H9 (cell line): ENCODE results near the gene XPC. TPM values are rescaled to one million over a fixed set of nuclear protein-coding genes. Genes with fewer than 3 reads are reported as not detected.

Source experiments
- DNase-seq: peaks from one replicate; pipeline ENCODE4 v3.0.0-alpha.2; 2017
- H2AFZ ChIP-seq: one replicate; pipeline ENCODE4 v1.6.1; 2013; ENCODE audit warnings: mild to moderate bottlenecking, low read length, control low read depth, moderate library complexity
- H2AK5ac ChIP-seq: 2 replicates; pipeline ENCODE4 v1.6.1; 2013; ENCODE audit warnings: low read length, control low read depth, mixed read lengths; ENCODE audit not compliant: insufficient read length
- H2BK120ac ChIP-seq: one replicate; pipeline ENCODE4 v1.6.1; 2013; ENCODE audit warnings: low read depth, mild to moderate bottlenecking, low read length, control low read depth, inconsistent platforms; ENCODE audit not compliant: poor library complexity, severe bottlenecking
- H2BK12ac ChIP-seq: 2 replicates; pipeline ENCODE4 v1.6.1; 2013; ENCODE audit warnings: low read length, control low read depth, mixed read lengths, low read depth; ENCODE audit not compliant: insufficient read length
- H2BK15ac ChIP-seq: 2 replicates; pipeline ENCODE4 v1.6.1; 2013; ENCODE audit warnings: low read depth, low read length, control low read depth
- H2BK20ac ChIP-seq: one replicate; pipeline ENCODE4 v1.6.1; 2013; ENCODE audit warnings: low read depth, mild to moderate bottlenecking, low read length, control low read depth, inconsistent platforms; ENCODE audit not compliant: poor library complexity, severe bottlenecking
- H2BK5ac ChIP-seq: 2 replicates; pipeline ENCODE4 v1.6.1; 2013; ENCODE audit warnings: low read length, control low read depth, mixed read lengths; ENCODE audit not compliant: insufficient read length
- H3K14ac ChIP-seq: 2 replicates; pipeline ENCODE4 v1.6.1; 2013; ENCODE audit warnings: low read length, control low read depth; ENCODE audit not compliant: insufficient read depth
- H3K18ac ChIP-seq: 2 replicates; pipeline ENCODE4 v1.6.1; 2013; ENCODE audit warnings: low read depth, mild to moderate bottlenecking, mixed read lengths, low read length, control low read depth; ENCODE audit not compliant: insufficient read length
- H3K23ac ChIP-seq: 2 replicates; pipeline ENCODE4 v1.6.1; 2013; ENCODE audit warnings: low read length, control low read depth, mixed read lengths, low read depth; ENCODE audit not compliant: insufficient read length
- H3K23me2 ChIP-seq: 2 replicates; pipeline ENCODE4 v1.6.1; 2013; ENCODE audit warnings: low read depth, mild to moderate bottlenecking, mixed read lengths, low read length, control low read depth; ENCODE audit not compliant: insufficient read length, poor library complexity, severe bottlenecking
- H3K27ac ChIP-seq: 2 replicates; pipeline ENCODE4 v1.5.1; 2013; ENCODE audit warnings: low read length, control low read depth, mixed read lengths, low read depth; ENCODE audit not compliant: insufficient read length
- H3K27me3 ChIP-seq: 2 replicates; pipeline ENCODE4 v1.6.1; 2013; ENCODE audit warnings: low read length, control low read depth, inconsistent platforms; ENCODE audit not compliant: insufficient read depth
- H3K4ac ChIP-seq: 2 replicates; pipeline ENCODE4 v1.6.1; 2013; ENCODE audit warnings: low read depth, mild to moderate bottlenecking, control low read depth, inconsistent platforms, low read length, moderate library complexity
- H3K4me1 ChIP-seq: 2 replicates; pipeline ENCODE4 v1.6.1; 2013; ENCODE audit warnings: low read length, control low read depth, inconsistent platforms; ENCODE audit not compliant: insufficient read depth
- H3K4me2 ChIP-seq: 2 replicates; pipeline ENCODE4 v1.6.1; 2013; ENCODE audit warnings: low read length, control low read depth, mixed read lengths; ENCODE audit not compliant: insufficient read length, insufficient read depth
- H3K56ac ChIP-seq: 2 replicates; pipeline ENCODE4 v1.6.1; 2013; ENCODE audit warnings: low read depth, mild to moderate bottlenecking, mixed read lengths, low read length, control low read depth; ENCODE audit not compliant: insufficient read length
- H3K79me1 ChIP-seq: 2 replicates; pipeline ENCODE4 v1.6.1; 2013; ENCODE audit warnings: low read depth, mild to moderate bottlenecking, moderate library complexity, low read length, control low read depth, inconsistent platforms; ENCODE audit not compliant: insufficient read depth, poor library complexity, severe bottlenecking
- H3K79me2 ChIP-seq: 2 replicates; pipeline ENCODE4 v1.6.1; 2013; ENCODE audit warnings: low read length, control low read depth, inconsistent platforms; ENCODE audit not compliant: insufficient read depth
- H3K9ac ChIP-seq: 2 replicates; pipeline ENCODE4 v1.6.1; 2013; ENCODE audit warnings: low read length, control low read depth, mixed read lengths; ENCODE audit not compliant: insufficient read length; ENCODE audit errors: extremely low read depth
- H3K9me3 ChIP-seq: one replicate; pipeline ENCODE4 v1.6.1; 2013; ENCODE audit warnings: low read depth, low read length, inconsistent platforms; ENCODE audit not compliant: control insufficient read depth
- H3T11ph ChIP-seq: one replicate; pipeline ENCODE4 v1.6.1; 2013; ENCODE audit warnings: mild to moderate bottlenecking, low read length, control low read depth, inconsistent platforms
- H4K20me1 ChIP-seq: one replicate; pipeline ENCODE4 v1.6.1; 2013; ENCODE audit not compliant: control insufficient read depth, insufficient read length, insufficient read depth
- H4K5ac ChIP-seq: 2 replicates; pipeline ENCODE4 v1.6.1; 2013; ENCODE audit warnings: low read depth, mild to moderate bottlenecking, mixed read lengths, low read length, control low read depth; ENCODE audit not compliant: insufficient read length
- H4K8ac ChIP-seq: replicated peaks from 2 replicates; pipeline ENCODE4 v1.6.1; 2013; ENCODE audit warnings: low read length, control low read depth, mixed read lengths, low read depth; ENCODE audit not compliant: insufficient read length
- H4K91ac ChIP-seq: 2 replicates; pipeline ENCODE4 v1.6.1; 2013; ENCODE audit warnings: low read depth, mild to moderate bottlenecking, moderate library complexity, mixed read lengths, low read length, control low read depth; ENCODE audit not compliant: insufficient read length
- H3K27ac Mint-ChIP-seq, 3 experiments: 2 replicates in 2 of 3; 3 replicates in 1 of 3; pipeline ENCODE4 v1.8.0; 2020 to 2021; ENCODE audit warnings: mixed read lengths in 3 of 3, mild to moderate bottlenecking in 1 of 3, moderate library complexity in 1 of 3
- H3K27me3 Mint-ChIP-seq: 2 replicates; pipeline ENCODE4 v1.8.0; 2021; ENCODE audit warnings: low read depth, mild to moderate bottlenecking, moderate library complexity, mixed read lengths
- H3K36me3 Mint-ChIP-seq, 3 experiments: 2 replicates in 2 of 3; 3 replicates in 1 of 3; pipeline ENCODE4 v1.8.0; 2020 to 2021; ENCODE audit warnings: low read depth in 3 of 3, mixed read lengths in 3 of 3; ENCODE audit not compliant: insufficient read depth in 1 of 3
- H3K4me1 Mint-ChIP-seq, 2 experiments: 2 replicates each; pipeline ENCODE4 v1.8.0; 2020; ENCODE audit warnings: mixed read lengths in 2 of 2
- H3K4me3 Mint-ChIP-seq, 2 experiments: 2 replicates in 1 of 2; 3 replicates in 1 of 2; pipeline ENCODE4 v1.8.0; 2020 to 2021; ENCODE audit warnings: mild to moderate bottlenecking in 2 of 2, mixed read lengths in 2 of 2, moderate library complexity in 1 of 2
- H3K9me3 Mint-ChIP-seq, 2 experiments: 2 replicates in 1 of 2; 3 replicates in 1 of 2; pipeline ENCODE4 v1.8.0; 2020; ENCODE audit warnings: mild to moderate bottlenecking in 2 of 2, mixed read lengths in 2 of 2, moderate library complexity in 1 of 2
- CTCF ChIP-seq: fragments of 200-600 bp; sonication (generic); conservative IDR thresholded peaks from 3 replicates; pipeline ENCODE4 v1.8.0; 2021; ENCODE audit warnings: antibody characterized with exemption, mild to moderate bottlenecking
- WGBS: extraction: QIAGEN DNeasy Blood & Tissue Kit; methylation state at CpG from one replicate; pipeline ENCODE4 v1.1.7; 2013; ENCODE audit warnings: missing lambda C conversion rate, low lambda C conversion rate, mixed read lengths; ENCODE audit not compliant: insufficient read length; ENCODE audit errors: extremely low coverage; 5-methylcytosine and 5-hydroxymethylcytosine counted together
- total RNA-seq: library from RNA; stranded (reverse); gene quantifications from 2 replicates; pipeline ENCODE4 v1.2.1, GENCODE V29; 2021

The XPC gene
- total RNA-seq, 1 experiment from 2014 or later: 30.3 TPM

GRCh38 chr3:14208977-14209394, 30.6 kb upstream of the XPC start:
- Histone ChIP-seq H3K27me3 (no peaks in the 10 kb centered on the region), H2BK5ac (no peak overlapping the region), H4K20me1 (no peaks in the 10 kb centered on the region), H3K23ac (no peak overlapping the region), H3K4ac (no peak overlapping the region), H4K91ac (no peak overlapping the region), H4K5ac (no peak overlapping the region), H4K8ac (no peak overlapping the region), H3K14ac (no peak overlapping the region), H3K56ac (no peak overlapping the region), H3K79me1 (no peaks in the 10 kb centered on the region), H3K23me2 (no peaks in the 10 kb centered on the region), H3K4me1 (no peaks in the 10 kb centered on the region), H2AFZ (no peak overlapping the region), H3T11ph (no peak overlapping the region), H2BK12ac (no peak overlapping the region), H3K9me3 (no peaks in the 10 kb centered on the region), H2BK20ac (no peak overlapping the region), H2BK15ac (no peak overlapping the region), H3K79me2 (no peaks in the 10 kb centered on the region), H3K4me2 (no peak overlapping the region), H3K27ac (no peak overlapping the region), H3K9ac (no peak overlapping the region), H2AK5ac (no peak overlapping the region), H3K18ac (no peak overlapping the region), H2BK120ac (no peak overlapping the region)
- H3K27ac Mint-ChIP-seq: no peak overlapping the region
- TF ChIP-seq CTCF: no peak
- no CpG with 5 or more reads among the region's 5 CpGs for WGBS
- no peaks in the 10 kb centered on the region for H3K36me3 Mint-ChIP-seq
- peaks cover 3% of the 10 kb centered on the region in 2 experiments; a peak in 2 of 4 replicates for H3K4me1 Mint-ChIP-seq
- no peak overlapping the region for H3K4me3 Mint-ChIP-seq
- H3K9me3 Mint-ChIP-seq: no peaks in the 10 kb centered on the region
- no peak for DNase-seq
- no peaks in the 10 kb centered on the region; the same call in 1 of the 2 replicates for H3K27me3 Mint-ChIP-seq
